Cortex of kidney (tissue), 1 donor: ENCODE results near the gene ALS2CL.

Experiments
- DNase-seq: peaks from one replicate; lab custom pipeline; 2025; lab: John Stamatoyannopoulos, UW

The ALS2CL gene

GRCh38 chr3:46702246-46703012, 8.9 kb upstream of the ALS2CL start:
- DNase-seq, result no peak

- DNase-seq, result no peak
Observed at GRCh38 chr3:46701181-46701939, 7.9 kb upstream of the ALS2CL start, which contains the start of gene TMIE. TSS of gene TMIE (plus strand) at chr3:46701392. CDS start at chr3:46701488, 96 bp downstream.

DNA sequence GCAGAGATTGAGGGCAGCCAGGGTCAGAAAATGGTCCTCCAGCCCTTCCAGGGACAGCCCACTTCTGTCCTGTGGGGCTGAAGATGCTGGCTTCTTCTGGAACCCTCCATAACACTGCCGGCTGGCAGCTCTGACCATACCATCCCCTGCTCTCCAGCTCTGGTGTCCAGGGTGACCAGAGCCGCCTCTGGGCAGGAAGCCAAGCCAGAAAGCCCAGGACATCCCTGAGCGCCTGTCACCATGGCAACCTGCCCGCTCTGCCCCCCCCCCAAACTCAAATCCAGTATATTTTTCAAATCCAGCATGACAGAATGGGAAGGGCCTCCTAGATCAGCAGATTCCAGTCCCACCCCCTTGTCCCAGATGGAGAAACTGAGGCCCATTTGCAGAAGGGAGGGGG, 7.3 kb upstream of the ALS2CL start:
- DNase-seq, result no peak

DNA sequence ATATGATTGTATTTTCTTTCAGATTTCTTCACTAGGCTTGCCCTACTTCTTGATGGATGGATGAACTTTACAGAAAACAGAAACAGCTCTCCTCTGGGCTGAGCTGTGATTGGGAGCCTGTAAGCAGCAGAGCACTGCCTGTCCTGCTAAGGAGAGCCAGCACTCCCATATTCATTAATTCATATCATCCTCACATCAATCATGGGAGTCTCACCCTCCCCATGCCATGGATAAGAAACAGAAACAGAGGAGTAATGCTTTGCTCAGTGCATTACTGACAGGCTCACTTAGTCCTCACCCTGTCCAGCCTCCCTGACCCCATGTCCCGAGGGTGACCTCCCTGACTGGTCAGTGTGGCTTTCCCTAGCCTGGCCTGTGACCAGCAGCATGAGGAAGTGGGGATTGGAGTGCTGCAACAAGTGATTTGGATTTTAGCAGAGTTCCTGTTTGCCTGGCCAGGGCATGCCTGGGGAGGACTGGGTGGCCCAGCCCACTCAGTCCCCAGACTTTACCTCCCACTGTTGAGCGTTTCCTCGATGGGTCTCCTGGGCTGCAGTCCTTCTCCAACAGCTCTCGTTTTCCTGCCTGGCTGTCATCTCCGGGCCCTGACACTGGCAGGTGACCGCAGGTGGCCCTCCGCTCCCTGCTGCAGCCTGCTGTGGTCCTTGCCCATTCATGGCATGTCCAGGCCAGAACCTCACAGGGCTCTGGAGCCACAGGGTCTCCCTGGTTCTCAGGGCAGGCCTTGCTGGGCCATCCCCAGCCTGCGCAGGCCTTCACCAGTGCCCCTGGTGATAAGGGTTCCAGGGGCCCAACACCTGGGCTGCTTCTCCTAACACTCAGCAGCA, 6.4 kb upstream of the ALS2CL start:
- no peak for DNase-seq

DNA sequence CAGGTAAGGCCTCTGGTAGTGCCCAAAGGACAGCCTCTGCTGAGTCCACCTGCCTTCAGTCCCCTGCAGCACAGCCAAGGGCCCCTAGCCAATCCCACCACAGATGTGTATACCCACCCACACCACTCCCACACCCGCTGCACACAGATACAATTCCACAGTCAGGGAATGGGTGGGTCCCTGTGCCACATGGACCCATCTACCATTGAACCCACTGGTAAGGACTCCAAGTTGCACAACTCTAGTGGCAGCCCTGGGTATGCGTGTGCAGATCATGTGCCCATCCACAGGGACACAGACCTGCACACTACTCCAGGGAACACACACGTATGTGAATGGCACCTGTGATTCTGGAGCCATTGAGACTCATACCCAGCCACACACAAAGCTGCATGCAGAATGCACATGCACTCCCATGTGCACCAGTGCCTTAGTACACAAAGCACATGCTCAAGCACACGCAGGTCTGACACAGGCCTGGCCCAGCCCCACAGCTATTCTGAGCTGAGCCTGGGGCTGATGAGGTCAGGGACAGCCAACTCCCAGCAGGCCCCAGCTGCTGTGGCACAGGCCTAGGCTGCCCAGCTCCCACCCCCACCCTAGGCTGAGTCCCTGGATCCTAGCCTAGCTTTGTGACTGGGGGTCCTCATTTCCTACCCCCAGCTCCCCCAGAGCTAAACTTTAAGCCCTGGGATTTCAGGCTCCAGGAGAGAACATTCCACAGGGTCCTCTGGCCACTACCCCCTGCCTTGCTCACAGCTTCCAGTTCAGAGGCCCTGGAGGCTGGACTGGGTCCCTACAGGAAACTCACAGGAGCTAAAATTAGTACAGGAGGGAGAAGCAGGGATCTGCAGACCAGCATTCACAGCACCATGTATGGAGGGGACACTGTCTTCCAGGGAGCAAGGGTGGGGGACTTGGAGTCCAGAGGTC, 2.7 kb upstream of the ALS2CL start:
- no peak for DNase-seq

DNA sequence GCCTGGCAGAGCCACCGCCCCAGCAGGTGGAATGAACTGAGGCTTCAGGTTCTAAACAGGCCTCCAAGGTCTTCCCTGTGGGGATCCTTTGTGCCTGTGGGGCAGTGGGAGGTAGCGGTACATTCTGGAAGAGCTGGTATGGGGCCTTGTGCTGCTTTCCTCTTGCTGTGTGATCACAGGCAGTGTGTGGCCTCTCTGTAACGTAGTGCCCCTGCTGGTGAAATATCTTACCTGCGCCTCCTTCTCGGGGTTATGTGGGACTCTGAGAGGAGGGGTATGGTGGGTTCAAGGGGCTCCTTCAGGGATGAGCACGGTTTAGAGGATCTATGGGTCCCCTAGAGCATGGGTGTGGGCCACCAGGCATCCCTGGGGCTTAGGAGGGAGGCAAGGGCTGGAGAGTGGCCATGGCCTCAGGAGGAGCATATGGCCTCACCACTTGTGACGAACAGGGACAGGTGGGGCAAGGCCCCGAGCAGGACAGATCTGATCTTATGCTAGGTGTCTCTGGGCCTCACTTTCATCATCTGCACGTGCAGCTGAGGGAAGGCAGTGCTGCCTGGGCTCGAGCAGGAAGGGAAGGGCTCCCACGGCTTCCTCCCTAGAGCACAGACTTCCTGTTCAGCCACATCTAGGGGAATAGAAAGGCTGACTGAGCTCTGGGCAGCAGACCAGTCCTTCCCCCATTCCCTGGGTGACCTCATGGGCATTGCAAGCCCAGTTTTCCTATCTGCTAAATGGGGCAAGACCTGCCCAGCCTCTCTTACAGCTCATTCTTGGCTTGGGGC, 1.9 kb upstream of the ALS2CL start:
- no peak for DNase-seq

DNA sequence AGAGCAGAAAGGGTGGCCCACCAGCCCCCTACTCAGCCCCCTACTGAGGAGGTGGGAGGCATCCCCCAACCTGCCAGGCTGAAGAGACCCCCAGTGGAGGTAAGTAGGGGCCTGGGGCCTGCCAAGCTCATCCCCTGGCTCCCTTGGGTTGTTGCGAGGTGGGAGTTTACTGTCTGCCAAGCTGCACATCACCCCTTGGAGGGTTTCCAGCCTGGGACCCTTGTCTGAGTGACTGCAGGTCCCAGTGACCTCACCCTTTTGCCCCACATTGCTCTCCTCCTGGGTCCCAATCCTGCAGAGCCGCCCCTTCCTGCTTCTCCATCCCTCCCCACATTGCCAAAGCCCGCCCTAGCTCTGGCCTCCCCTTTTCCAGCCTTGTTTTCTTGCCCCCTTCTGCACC, 1.0 kb upstream of the ALS2CL start:
- no peak for DNase-seq

DNA sequence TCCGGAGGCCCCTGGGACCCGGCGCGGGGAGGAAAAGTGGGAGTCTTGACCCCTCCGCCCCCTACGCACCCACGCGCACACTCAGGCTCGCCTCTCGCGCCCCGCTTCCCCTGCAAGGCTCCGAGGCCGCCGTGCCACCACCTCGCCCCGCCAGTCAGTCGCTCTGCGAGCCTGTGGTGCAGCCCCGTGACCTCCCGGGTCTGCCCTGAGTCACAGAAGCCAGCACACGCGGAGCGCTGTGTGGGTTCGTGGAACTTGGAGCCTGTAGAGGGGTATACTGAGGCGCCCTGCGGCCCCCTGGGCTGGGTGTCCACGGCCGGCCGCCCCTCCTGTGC, 380 bp upstream of the ALS2CL start:
- no peak for DNase-seq

DNA sequence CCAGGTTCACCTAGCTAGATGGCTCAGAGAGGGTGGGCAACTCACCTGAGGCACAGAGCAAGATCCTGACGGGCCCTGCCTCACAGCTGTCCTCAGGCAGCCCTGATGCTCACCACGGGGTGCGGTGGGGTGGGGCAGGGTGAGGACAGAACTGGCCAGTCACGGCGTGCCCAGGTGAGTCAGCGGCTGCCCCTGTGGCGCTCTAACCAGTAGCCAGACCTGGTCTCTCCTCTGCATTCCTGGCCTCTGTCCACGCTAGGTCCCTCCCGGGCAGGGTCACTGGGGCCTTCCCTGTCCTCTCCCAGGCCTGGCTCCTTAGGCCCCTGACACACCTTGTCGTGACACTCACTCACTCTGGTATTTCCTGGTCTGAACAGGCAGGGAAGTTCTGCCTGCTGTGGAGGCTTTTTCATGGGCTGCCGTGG, 901 bp downstream of the ALS2CL start:
- no peak for DNase-seq

DNA sequence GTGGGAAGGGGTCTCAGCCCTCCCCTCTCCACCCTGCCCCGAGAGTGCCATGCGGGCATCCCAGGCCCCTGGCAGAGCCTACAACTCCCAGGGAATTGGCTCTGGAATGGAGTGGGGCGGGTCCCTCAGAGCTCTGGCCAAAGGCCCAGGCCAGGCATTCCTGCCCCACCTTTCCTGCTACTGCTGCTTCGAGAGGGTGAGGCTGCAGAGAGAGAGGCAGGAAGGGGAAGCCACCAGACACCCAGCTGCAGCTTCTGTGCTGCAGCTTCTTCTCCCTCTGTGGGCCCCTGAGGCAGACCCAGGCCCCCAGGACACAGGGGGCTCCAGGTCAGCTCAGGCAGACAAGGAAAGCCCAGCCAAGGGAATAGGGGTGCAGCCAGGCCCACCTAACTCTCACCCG, 2.7 kb downstream of the ALS2CL start:
- no peak for DNase-seq

- DNase-seq, result no peak
Observed at GRCh38 chr3:46685446-46685845, 8.0 kb downstream of the ALS2CL start.

GRCh38 chr3:46684891-46685290, 8.6 kb downstream of the ALS2CL start:
- DNase-seq, result no peak

DNA sequence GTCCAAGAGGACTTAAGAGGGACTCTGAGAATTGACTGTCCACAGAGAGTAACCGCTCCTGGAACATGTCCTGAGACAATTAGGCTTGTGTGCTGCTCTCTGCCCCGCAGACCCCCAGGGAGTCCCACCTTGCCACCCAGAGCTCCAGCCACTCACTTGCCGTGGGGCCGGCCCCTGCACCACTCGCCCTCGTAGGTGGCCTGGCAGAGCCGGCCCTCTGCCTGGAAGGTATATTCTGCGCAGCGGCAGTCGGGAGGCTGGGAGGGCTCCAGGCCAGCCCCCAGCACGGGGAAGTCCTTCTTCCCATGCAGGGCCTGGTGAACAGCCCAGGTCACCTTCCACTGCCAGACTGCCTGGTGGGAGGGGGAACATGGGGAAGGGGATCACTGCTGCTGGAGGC, 10.5 kb downstream of the ALS2CL start:
- no peak for DNase-seq

DNA sequence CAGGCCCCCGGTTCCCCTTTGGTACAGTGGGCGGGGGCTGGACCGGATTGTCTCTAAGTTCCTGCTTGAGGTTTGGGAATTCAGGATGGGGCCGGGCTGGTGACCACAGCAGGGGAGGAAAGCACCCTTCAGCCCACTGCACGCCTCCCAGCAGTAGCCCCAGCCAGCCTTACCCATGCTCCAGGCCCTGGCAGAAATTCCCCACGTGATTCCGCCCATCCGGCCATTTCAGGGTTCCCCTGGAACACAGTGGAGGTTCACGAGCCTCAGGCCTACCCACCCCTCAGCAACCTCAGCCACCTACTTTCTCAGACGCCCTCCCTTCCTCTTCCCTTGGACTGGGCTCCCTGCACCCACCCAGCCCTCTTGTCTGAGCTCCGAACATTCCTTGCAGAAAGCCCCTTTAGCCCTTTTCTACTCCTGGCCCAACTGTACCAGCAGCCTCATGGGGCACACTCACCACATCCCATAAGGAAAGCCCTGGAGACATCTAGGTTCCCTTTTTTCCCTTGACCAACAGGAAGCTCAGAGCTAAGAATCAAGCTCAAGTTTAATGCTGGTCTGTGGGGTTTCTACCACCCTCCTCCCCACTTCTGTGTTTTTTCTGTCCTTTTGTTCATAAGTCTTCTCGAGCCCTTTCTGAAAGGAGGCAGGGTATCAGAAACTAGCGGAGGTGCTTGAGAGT, 11.5 kb downstream of the ALS2CL start:
- no peak for DNase-seq

GRCh38 chr3:46681387-46681786, 12.1 kb downstream of the ALS2CL start:
- DNase-seq, result no peak

- no peak for DNase-seq
Observed at GRCh38 chr3:46680298-46680826, 13.1 kb downstream of the ALS2CL start.

DNA sequence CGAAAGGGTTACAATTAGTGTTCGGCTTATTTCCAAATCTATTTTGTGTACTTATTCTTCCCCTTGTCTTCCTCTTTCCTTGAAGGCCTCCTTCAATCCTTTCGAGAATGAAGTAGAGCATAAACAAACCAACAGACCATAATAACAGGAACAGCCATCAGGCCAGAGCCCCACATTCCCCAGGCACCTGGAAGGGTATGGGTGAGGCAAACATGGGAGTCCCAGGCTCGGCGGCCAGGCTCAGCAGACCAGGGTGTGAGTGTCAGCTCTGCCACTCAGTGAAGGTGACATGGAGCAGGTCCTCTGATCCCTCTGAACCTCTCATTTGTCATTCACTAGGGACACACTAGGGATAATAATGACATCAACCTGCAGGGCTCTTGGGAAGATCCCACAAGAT, 13.8 kb downstream of the ALS2CL start:
- DNase-seq, result no peak

DNA sequence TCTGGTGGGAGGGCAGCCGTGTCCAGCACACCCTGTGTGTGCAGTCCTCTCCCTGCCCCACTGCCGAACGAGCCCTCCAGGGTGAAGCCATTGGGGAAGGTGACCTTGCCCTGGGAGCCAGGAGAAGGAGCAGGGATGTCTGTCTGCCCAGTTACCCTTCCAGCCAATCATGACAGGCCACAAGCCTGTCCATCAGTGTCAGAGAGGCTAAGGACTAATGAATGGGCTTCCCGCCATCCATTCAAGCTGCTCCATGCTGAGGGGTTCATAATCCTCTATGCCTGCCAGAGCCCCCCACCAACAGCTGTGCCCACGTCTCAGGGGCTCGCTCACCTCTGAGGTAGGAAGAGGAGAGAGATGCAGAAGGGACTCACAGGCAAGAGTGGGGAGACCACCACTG, 15.2 kb downstream of the ALS2CL start:
- DNase-seq, result no peak

- DNase-seq, result no peak
Observed at GRCh38 chr3:46677411-46677726, 16.1 kb downstream of the ALS2CL start.
